Vagina (tissue), 2 donors: ENCODE data around the gene FAM168B. TPM values are rescaled to one million over a fixed set of nuclear protein-coding genes. Genes with fewer than 3 reads are reported as not detected.

Source experiments
- DNase-seq, 2 donors: peaks; one replicate each; pipeline ENCODE4 v3.0.0-alpha.2; 2017; ENCODE audit errors: extremely low spot score in 2 of 2
- H3K27ac ChIP-seq: fragments of 200-600 bp; sonication (generic); one replicate; pipeline ENCODE4 v1.5.1; 2019
- H3K27me3 ChIP-seq: fragments of 200-600 bp; sonication (generic); one replicate; pipeline ENCODE4 v1.5.1; 2019
- H3K36me3 ChIP-seq, 2 donors: fragments of 200-600 bp; sonication (generic); one replicate each; pipeline ENCODE4 v1.5.1; 2017 to 2019
- H3K4me1 ChIP-seq: fragments of 200-600 bp; sonication (generic); one replicate; pipeline ENCODE4 v1.5.1; 2019
- H3K4me3 ChIP-seq, 2 donors: fragments of 200-600 bp; sonication (generic); 1 replicate in 1 of 2; 2 replicates in 1 of 2; pipeline ENCODE4 v1.5.1; 2016 to 2019
- H3K9me3 ChIP-seq: fragments of 200-600 bp; sonication (generic); one replicate; pipeline ENCODE4 v1.5.1; 2019
- CTCF ChIP-seq, 3 experiments: fragments of 450-650 bp in 2 of 3; fragments of 200-600 bp in 1 of 3; sonication (generic) in 1 of 3; IDR thresholded peaks; one replicate each; pipeline ENCODE4 v1.5.1; 2017 to 2019; ENCODE audit warnings: antibody characterized with exemption in 3 of 3, mild to moderate bottlenecking in 2 of 3, moderate library complexity in 2 of 3
- POLR2A ChIP-seq, 2 donors: fragments of 450-650 bp; IDR thresholded peaks; one replicate each; pipeline ENCODE4 v1.6.1; 2017; ENCODE audit warnings: antibody characterized with exemption in 2 of 2, mild to moderate bottlenecking in 2 of 2, moderate library complexity in 2 of 2
- POLR2AphosphoS5 ChIP-seq, 2 donors: sonication (generic); formaldehyde crosslinking; IDR thresholded peaks; one replicate each; pipeline ENCODE4 v1.9.0; 2017; ENCODE audit warnings: antibody characterized with exemption in 2 of 2, mild to moderate bottlenecking in 2 of 2, low read depth in 1 of 2; ENCODE audit not compliant: insufficient read depth in 1 of 2
- intact Hi-C: fragments of 100-400 bp; cut with DNase I; formaldehyde crosslinking; loops from one replicate; pipeline ENCODE4 v1.15.1; 2023
- total RNA-seq: library from RNA; depleted of rRNA; stranded (reverse); fragments of >200 nt; gene quantifications from one replicate; pipeline ENCODE4 v1.2.3, GENCODE V29; 2016

FAM168B gene
- total RNA-seq, 1 donor from 2014 or later, result 56.7 TPM

DNA sequence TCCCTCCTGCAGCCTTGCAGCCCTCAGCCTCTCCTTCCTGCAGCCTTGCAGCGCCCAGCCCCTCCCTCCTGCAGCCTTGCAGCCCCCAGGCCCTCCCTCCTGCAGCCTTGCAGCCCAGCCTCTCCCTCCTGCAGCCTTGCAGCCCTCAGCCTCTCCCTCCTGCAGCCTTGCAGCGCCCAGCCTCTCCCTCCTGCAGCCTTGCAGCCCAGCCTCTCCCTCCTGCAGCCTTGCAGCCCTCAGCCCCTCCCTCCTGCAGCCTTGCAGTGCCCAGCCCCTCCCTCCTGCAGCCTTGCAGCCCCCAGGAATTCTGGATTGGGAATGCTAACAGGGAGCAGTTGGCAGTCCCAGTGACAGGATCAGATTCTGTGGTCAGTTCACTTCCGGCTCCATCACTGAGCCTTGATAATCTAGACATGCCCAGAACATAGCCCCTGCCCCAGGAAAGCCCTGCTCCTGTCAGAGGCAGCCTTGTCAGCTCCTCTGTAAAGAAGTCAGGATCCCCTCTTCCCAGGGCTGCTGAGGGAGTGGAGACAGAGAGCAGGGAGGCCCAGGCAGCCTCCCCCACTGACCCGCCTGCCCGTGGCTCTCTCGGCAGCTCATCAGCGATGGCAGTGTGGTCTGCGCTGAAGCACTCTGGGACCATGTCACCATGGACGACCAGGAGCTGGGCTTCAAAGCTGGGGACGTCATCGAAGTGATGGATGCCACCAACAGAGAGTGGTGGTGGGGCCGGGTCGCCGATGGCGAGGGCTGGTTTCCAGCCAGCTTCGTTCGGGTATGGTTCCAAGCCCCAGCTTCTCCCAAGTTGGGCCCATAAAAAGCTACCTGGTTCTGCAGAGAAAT, 54.8 kb downstream of the FAM168B start:
- H3K4me1 ChIP-seq, result peaks cover 19% of the 10 kb centered on the region
- intact Hi-C loops, result no loop called here
- no peaks in the 10 kb centered on the region for H3K9me3 ChIP-seq
- no peak overlapping the region for H3K27ac ChIP-seq
- H3K4me3 ChIP-seq, result no peak overlapping the region
- DNase-seq, result no peak
- H3K27me3 ChIP-seq, result no peaks in the 10 kb centered on the region
- TF ChIP-seq CTCF (IDR thresholded peaks at IDR 0.05) (no peak), POLR2A (IDR thresholded peaks at IDR 0.05) (no peak), POLR2AphosphoS5 (IDR thresholded peaks at IDR 0.05; ENCODE audit: insufficient read depth in 1 of 2, low read depth in 1 of 2) (no peak)
- H3K36me3 ChIP-seq, result no peaks in the 10 kb centered on the region

- Histone ChIP-seq H3K9me3 (no peaks in the 10 kb centered on the region), H3K27me3 (no peaks in the 10 kb centered on the region), H3K27ac (no peak overlapping the region), H3K4me3 (no peak overlapping the region), H3K36me3 (no peaks in the 10 kb centered on the region), H3K4me1 (peaks cover 19% of the 10 kb centered on the region)
- TF ChIP-seq CTCF (IDR thresholded peaks at IDR 0.05) (no peak), POLR2AphosphoS5 (IDR thresholded peaks at IDR 0.05; ENCODE audit: insufficient read depth in 1 of 2, low read depth in 1 of 2) (no peak), POLR2A (IDR thresholded peaks at IDR 0.05) (no peak)
- DNase-seq, result no peak
- intact Hi-C loops, result no loop called here
Measured at GRCh38 chr2:131037398-131038257, 55.6 kb downstream of the FAM168B start.

GRCh38 chr2:131036696-131037397, 56.4 kb downstream of the FAM168B start:
- H3K4me3 ChIP-seq, result no peak overlapping the region
- H3K4me1 ChIP-seq, result peaks cover 19% of the 10 kb centered on the region
- no peaks in the 10 kb centered on the region for H3K9me3 ChIP-seq
- intact Hi-C loops, result no loop called here
- TF ChIP-seq CTCF (IDR thresholded peaks at IDR 0.05) (no peak), POLR2A (IDR thresholded peaks at IDR 0.05) (no peak), POLR2AphosphoS5 (IDR thresholded peaks at IDR 0.05; ENCODE audit: insufficient read depth in 1 of 2, low read depth in 1 of 2) (no peak)
- no peak overlapping the region for H3K27ac ChIP-seq
- no peak for DNase-seq
- no peaks in the 10 kb centered on the region for H3K36me3 ChIP-seq
- H3K27me3 ChIP-seq, result no peaks in the 10 kb centered on the region

- TF ChIP-seq POLR2AphosphoS5 (IDR thresholded peaks at IDR 0.05; ENCODE audit: insufficient read depth in 1 of 2, low read depth in 1 of 2) (no peak), CTCF (IDR thresholded peaks at IDR 0.05) (no peak), POLR2A (IDR thresholded peaks at IDR 0.05) (no peak)
- Histone ChIP-seq H3K4me1 (peaks cover 19% of the 10 kb centered on the region), H3K27me3 (no peaks in the 10 kb centered on the region), H3K27ac (no peak overlapping the region), H3K36me3 (no peaks in the 10 kb centered on the region), H3K9me3 (no peaks in the 10 kb centered on the region), H3K4me3 (no peak overlapping the region)
- DNase-seq, result no peak
- intact Hi-C loops, result no loop called here
Measured at GRCh38 chr2:131036269-131036668, 57.0 kb downstream of the FAM168B start.
